NCI-H1436 treated with DMSO at 0.1 percent for 48 hours (cell line): ENCODE measurements around the gene CCDC136.

Experiments
- DNase-seq: peaks from one replicate; lab custom pipeline; 2025; lab: John Stamatoyannopoulos, UW

The CCDC136 gene

GRCh38 chr7:128831994-128832879 is 40.5 kb downstream of the CCDC136 start:
- DNase-seq: no peak

DNA sequence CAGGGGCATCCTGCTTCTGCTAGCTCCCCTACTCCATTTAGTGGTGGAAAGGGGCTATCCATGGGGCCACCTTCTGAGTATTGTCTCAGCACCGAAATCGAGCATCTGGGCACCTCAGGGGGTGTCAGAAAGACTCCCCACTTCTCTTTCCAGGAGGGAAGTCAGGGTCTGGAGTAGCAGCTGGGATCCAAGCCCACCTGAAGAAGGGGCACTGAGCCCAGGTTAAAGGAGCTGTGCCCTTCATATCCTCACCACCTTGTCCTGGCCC is 41.0 kb downstream of the CCDC136 start:
- no peak for DNase-seq

- no peak for DNase-seq
These were observed 41.6 kb downstream of the CCDC136 start for GRCh38 chr7:128833148-128833945.

DNA sequence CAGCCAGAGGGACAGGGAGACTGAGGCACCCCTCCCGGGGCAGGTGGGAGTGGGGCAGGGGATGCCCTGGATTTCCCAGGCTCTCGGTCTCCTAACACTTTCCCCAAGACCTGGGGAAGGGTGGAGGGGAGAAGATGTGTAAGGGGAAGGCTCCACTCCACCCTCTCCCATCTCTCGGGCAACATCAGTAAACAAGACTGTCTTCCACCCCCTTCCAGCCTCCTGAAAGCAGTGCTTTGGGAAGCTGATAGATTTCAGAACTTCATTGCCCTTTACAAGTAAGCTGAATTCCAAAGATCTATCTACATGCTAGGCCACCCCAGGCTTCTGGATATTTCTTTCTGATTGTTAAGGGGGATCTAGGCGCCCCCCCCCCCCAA is 42.2 kb downstream of the CCDC136 start:
- no peak for DNase-seq

DNA sequence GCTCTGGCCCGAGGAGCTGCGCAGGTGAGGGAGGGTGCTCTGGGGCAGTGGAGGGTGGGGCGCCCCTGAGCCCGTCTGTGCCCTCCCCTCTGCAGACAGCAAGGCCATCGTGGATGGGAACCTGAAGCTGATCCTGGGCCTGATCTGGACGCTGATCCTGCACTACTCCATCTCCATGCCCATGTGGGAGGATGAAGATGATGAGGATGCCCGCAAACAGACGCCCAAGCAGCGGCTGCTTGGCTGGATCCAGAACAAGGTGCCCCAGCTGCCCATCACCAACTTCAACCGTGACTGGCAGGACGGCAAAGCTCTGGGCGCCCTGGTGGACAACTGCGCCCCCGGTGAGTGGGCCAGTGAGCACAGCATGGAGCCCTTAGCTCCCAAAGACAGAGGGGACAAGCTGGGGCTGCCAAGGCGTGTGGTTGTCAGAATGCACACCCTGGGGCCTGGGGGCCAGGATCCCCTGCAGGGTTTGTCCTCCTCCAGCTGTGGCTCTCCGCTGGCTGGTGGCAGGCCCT is 43.5 kb downstream of the CCDC136 start:
- DNase-seq: no peak

- no peak for DNase-seq
These were observed 44.2 kb downstream of the CCDC136 start for GRCh38 chr7:128835790-128836641.

GRCh38 chr7:128836729-128837348 is 45.1 kb downstream of the CCDC136 start:
- no peak for DNase-seq

DNA sequence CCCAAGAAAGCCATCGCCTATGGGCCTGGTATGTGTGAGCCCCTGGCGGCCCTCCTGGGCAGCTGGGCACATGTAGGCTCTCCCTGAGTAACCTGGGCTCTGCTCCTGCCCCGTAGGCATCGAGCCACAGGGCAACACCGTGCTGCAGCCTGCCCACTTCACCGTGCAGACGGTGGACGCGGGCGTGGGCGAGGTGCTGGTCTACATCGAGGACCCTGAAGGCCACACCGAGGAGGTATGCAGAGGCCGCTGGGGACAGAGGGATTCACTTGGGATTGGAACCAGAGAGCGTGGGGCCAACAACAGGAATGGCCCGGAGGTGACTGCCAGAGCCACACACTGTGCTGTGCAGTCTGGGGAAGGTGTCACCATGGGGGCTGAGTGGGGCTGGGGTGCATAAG is 45.8 kb downstream of the CCDC136 start:
- no peak for DNase-seq

- DNase-seq: no peak
These were observed 46.5 kb downstream of the CCDC136 start for GRCh38 chr7:128838109-128838779.

DNA sequence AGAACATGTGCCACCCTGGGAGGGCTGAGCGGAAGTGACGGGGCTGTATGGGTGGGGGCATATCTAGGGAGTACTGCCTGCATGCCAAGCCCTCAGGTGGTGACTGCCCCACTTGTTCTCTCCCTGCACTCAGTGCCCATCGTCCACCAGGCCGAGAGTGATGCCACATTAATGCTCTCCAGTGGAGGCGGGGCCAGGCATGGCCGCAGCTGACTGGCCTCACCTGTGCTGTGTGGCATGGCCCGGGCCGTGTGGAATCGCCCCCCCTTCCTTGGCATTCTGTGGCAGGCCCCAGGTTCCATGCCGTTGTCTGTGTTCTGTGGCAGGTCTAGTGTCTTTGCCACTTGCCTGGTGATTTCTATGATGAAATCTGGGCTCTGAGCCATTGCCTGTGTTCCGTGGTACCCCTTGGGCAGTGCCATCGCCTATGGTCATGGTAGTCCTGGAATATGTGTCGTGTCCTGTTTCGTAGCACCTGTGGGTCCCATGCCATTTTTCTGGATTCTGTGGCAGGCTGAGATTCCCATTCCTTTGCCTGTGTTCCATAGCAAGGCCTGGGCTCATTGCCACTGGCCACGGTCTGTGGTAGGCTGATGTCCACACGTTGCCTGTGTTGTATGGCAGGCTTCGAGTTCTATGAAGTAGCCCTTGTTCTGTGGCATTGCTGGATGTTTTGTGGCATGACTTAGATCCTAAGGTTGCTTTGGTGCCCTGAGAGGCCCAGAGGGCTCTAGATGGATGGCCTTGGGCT is 47.4 kb downstream of the CCDC136 start:
- no peak for DNase-seq

- DNase-seq: no peak
These were observed 48.0 kb downstream of the CCDC136 start for GRCh38 chr7:128839751-128840177.

GRCh38 chr7:128840326-128841170 is 48.8 kb downstream of the CCDC136 start:
- no peak for DNase-seq

- DNase-seq: no peak
These were observed 49.5 kb downstream of the CCDC136 start for GRCh38 chr7:128841171-128841690.

DNA sequence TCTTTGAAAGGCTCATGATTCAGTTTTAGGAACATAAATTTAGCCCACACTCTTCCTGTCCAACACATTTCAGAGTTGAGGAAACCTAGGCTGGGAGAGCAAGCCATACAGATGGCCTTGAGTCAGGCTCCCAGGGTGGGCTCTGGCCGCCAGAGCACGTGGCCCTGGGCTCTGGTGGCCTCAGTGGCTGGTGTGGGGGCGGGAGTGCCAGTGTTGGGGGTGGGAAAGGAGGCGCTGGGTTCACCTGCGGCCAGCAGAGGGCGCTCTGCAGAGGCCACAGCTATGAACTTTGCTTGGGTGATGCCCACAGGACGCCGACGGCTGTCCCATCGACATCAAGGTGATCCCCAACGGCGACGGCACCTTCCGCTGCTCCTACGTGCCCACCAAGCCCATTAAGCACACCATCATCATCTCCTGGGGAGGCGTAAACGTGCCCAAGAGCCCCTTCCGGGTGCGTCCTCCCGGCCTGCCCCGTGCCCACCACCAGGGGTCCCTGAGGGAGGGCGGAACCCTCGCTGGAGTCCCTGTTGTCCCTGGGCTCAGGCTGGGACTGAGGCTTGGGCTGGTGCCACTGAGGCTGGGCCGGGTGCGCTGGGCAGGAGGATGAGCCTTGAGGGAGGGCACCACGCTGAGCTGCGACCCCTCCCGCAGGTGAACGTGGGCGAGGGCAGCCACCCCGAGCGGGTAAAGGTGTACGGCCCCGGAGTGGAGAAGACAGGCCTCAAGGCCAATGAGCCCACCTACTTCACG is 50.3 kb downstream of the CCDC136 start:
- DNase-seq: no peak

DNA sequence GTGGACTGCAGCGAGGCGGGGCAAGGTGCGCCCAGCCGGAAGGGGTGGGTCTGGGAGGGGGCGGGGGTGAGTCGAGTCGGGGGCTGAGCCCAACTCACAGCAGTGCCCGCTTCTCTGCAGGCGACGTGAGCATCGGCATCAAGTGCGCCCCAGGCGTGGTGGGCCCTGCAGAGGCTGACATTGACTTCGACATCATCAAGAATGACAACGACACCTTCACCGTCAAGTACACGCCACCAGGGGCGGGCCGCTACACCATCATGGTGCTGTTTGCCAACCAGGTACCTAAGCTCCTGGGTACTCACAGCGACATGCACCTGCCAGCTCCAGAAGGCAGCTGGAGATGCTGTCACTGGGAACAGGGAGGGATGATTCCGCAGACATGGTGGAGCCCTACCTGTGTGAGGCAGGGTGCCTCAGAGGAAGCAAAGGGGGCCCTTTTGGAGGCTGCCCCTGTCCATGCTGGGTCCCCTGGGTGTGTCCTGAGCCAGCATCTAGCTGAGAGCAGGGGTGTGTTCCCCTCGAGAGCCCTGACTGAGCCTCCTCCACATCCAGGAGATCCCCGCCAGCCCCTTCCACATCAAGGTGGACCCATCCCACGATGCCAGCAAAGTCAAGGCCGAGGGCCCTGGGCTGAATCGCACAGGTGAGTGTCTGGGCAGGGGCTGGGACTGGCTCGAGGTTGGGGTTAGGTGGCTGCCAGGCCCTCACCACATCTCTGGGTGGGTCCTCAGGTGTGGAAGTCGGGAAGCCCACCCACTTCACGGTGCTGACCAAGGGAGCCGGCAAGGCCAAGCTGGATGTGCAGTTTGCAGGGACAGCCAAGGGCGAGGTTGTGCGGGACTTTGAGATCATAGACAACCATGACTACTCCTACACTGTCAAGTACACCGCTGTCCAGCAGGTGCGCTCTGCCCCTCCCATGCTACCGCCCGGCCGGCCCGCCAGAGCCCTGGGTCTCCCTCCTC is 51.2 kb downstream of the CCDC136 start:
- DNase-seq: no peak

DNA sequence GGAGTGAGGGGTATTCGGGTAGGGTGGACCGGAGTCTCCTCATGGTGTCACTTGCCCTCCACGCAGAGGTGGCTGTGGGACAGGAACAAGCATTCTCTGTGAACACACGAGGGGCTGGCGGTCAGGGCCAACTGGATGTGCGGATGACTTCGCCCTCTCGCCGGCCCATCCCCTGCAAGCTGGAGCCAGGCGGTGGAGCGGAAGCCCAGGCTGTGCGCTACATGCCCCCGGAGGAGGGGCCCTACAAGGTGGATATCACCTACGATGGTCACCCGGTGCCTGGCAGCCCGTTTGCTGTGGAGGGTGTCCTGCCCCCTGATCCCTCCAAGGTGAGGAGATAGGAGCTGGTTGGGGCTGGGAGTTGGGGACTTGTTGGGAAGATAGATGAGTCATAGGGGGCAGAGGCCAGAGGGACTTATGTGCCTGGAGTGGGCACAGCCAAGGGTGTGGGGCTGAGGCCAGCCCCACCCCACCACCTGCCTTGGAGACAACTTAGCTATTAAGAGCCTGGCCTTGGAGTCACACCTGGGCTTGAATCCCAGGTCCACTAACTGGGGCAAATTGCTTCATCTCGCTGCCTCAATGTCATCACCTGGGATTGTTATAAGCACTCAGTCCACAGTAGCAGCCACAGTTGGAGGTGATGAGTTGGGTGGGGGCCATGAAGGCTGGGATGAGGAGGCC is 52.3 kb downstream of the CCDC136 start:
- no peak for DNase-seq
